ENCODE data around the gene EFCAB7.

EFCAB7 gene
- 17.9 to 18.7 reads per million in 2 donors for total RNA-seq

- DNase-seq, result peak; percentile 44
Measured at GRCh38 chr1:63522891-63523728, at the start of gene EFCAB7, which contains the start of gene ITGB3BP. TSS of gene EFCAB7 (plus strand) at chr1:63523525. CDS start at chr1:63525573, 2,048 bp downstream. TSS of gene ITGB3BP (minus strand) at chr1:63523225. CDS start at chr1:63523133, 92 bp downstream.

- DNase-seq, result no peak
Measured at GRCh38 chr1:63475761-63476160, 47.6 kb upstream of the EFCAB7 start.

- DNase-seq, result no peak
Measured at GRCh38 chr1:63480057-63480456, 43.3 kb upstream of the EFCAB7 start.

GRCh38 chr1:63486629-63487028, 36.7 kb upstream of the EFCAB7 start:
- no peak for DNase-seq

GRCh38 chr1:63487336-63488065, 35.8 kb upstream of the EFCAB7 start:
- DNase-seq, result no peak

GRCh38 chr1:63497577-63497976, 25.7 kb upstream of the EFCAB7 start:
- DNase-seq, result no peak

- DNase-seq, result no peak
Measured at GRCh38 chr1:63498106-63498505, 25.2 kb upstream of the EFCAB7 start.

- DNase-seq, result no peak
Measured at GRCh38 chr1:63501256-63501655, 22.1 kb upstream of the EFCAB7 start.

GRCh38 chr1:63506782-63507181, 16.5 kb upstream of the EFCAB7 start:
- no peak for DNase-seq

- no peak for DNase-seq
Measured at GRCh38 chr1:63509718-63510117, 13.6 kb upstream of the EFCAB7 start.

GRCh38 chr1:63512584-63512983, 10.7 kb upstream of the EFCAB7 start:
- no peak for DNase-seq

GRCh38 chr1:63516629-63517028, 6.7 kb upstream of the EFCAB7 start:
- no peak for DNase-seq

GRCh38 chr1:63523738-63524137, 413 bp downstream of the EFCAB7 start:
- no peak for DNase-seq

- DNase-seq, result no peak
Measured at GRCh38 chr1:63524201-63524600, 876 bp downstream of the EFCAB7 start.

GRCh38 chr1:63532727-63533126, 9.4 kb downstream of the EFCAB7 start:
- DNase-seq, result no peak

- DNase-seq, result no peak
Measured at GRCh38 chr1:63533931-63534330, 10.6 kb downstream of the EFCAB7 start.

GRCh38 chr1:63534406-63534805, 11.1 kb downstream of the EFCAB7 start:
- DNase-seq, result no peak

GRCh38 chr1:63537006-63537405, 13.7 kb downstream of the EFCAB7 start:
- DNase-seq, result no peak

- DNase-seq, result no peak
Measured at GRCh38 chr1:63537940-63538339, 14.6 kb downstream of the EFCAB7 start.

GRCh38 chr1:63545780-63546179, 22.5 kb downstream of the EFCAB7 start:
- DNase-seq, result no peak

GRCh38 chr1:63547621-63548294, 24.4 kb downstream of the EFCAB7 start:
- no peak for DNase-seq

GRCh38 chr1:63548303-63548702, 25.0 kb downstream of the EFCAB7 start:
- no peak for DNase-seq

- no peak for DNase-seq
Measured at GRCh38 chr1:63548877-63549276, 25.6 kb downstream of the EFCAB7 start.

Measured in activated gamma-delta T cell (primary cell).